ENCODE results near the gene NEK6.

The NEK6 gene

DNA sequence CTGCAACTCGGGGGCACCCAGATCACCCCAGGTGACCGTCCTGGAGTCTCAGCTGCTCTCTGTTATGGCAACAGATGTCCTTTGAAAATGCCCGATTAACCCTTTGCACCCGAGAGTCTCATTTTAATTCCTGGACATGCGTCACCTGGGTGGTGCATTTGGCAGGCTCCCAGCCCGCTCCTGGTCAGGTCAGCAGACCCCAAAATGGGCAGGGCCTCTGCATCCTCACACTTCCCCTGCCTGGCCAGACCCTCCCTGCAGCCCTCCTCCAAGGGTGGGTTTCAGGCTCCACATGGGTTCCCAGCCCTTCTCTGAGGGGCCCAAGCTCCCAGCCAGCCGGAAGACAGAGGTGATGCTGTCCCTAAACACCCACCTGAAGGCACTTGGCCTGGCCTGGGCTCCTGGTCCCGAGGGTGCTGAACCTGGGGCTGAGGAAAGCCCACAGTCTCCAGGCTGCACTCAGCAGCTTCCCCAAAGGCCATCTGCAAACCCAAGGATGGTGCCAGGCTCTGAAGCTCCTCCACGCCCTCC lies 88.1 kb downstream of the NEK6 start:
- no peak for DNase-seq

DNA sequence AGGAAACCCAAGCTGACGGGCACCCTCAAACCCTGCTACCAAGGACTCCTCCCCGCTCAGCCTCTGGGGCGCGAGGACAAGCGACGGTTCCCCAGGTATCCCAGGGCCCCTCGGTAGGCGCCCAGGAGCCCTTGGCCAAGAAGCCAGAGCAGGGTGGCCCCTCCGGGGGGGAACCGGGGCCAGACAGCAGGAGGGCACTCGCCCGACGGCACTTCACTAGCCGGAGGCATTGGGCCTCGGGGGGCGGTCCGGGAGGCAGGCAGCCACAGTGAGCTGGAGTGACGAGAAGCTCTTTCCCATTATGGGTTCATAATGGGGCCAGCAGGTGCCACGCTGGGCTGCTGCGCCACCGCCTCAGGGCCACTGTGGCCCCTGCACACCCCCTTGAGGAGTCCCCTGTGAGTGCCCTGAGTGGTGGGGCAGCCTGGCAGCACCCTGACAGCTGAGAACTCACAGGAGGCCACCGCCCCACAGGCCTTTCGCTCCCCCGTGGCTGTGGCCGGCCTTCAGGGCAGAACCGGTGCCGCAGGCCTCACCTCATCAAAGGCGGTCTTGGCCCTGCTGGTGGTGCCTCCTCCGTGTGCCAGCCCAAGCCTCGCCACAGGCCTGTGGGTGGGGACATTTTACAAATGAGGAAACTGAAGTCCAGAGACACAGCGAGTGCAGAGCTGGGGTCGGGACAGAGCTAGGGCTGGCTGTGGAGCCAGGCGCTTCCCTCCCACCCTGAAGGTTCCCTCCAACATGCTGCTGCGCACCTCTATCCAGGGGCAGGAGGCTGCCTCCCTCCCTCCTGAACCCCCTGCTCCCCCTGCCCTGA lies 88.8 kb downstream of the NEK6 start:
- no peak for DNase-seq

DNA sequence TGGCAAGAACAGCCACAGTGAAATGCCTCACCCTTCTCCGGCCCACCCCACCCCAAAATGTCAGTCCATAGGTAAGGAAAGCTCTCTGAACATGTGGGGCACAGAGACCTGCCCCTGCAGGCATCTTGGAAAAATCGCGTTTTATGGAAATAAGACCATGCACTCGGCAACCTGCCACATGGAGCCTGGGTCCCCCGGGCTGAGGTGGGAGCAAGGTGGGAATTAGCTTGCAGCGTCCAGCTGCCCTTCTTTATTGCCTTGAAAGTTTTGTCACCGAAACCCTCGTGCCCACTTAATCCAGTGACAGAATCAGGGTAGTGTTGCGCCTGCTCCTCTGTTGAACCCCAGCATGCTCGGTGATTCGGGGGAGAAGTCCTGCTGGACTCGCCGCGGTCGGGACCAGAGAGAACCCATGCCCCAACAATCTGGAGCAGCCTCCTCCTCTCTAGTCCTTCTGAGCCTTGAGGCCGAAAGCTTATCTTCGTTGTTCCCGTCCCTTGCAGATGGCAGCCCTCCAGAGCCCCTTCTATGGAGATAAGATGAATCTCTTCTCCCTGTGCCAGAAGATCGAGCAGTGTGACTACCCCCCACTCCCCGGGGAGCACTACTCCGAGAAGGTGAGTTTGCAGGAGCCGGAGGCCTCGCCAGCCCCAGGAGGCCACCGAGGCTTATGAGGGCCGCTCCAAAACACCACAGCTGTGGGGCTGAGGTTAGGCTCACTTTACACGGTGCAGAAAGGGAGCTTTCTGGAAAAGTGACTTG lies 89.6 kb downstream of the NEK6 start:
- DNase-seq: no peak

DNA sequence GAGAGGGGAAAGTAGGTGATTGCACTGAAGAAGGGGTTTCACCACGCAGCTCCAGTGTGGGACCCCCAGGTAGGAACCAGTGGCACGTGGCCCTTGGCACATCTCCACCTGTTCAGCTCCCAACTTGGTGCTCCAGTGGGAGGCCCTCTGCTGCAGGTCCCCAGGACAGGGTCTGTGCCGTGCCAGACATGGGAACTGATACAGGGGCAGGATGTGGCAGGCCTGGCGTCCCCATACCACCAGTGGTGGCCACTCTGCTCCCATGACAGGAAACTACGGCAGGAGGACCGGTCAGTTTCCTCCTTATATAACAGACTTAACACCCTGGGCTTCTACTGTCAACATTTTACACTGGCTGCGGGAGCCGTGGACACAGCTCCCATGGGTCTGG lies 90.2 kb downstream of the NEK6 start:
- DNase-seq: no peak

DNA sequence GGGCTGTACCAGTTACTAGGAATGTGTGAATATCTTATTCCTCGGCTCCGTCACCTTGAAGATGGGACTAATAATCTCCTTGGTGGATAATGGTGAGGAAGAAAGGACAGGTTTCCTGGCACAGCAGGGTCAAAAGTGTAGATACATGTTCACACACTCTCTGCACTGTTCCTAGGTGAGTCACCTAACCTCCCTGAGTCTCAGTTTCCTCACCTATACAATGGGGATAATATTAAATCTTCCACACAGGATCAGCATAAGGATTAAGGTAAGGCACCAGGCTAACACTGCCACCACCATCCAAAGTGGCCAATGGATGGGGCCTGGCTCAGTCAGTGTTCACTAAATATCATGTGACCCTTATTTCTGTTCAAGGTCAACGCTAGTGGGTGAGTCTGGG lies 90.6 kb downstream of the NEK6 start:
- no peak for DNase-seq

DNA sequence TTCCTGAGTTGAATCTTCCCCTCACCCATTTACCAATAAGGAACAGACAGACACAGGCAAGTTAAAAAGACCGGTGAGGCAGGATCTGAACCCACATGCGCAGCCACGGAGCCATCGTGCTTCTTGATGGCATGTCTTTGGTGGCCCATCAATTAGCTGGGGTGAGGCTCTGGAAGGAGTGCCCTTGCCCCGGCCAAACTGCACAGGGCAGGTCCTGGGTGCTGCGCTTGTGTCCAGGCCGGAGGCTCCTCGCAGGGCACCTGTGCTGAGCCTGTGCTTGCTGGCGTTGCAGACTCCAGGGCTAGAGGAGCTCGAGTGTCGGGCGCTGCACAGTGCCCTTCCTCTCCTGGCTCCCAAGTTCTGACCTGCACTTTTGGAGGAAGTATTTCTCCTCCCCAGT lies 91.1 kb downstream of the NEK6 start:
- no peak for DNase-seq

DNA sequence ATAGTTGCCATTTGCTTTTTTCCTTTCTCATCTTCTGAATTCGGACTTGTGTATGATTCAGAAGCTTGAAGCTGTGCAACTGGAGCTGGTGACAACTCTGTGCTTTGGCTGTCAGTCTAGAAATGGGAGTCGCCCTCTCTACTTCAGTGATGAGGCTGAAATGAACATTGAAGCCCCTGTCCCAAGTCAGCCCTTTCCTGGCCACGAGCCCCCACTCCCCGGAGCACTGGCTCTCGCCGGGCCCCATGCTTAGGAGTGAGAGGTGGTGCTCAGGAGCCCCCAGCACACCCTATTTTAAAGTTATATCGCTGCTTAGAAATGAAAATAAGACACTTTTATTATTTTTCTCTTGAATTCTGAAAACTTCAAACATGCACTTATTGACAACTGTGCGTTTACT lies 91.5 kb downstream of the NEK6 start:
- no peak for DNase-seq

DNA sequence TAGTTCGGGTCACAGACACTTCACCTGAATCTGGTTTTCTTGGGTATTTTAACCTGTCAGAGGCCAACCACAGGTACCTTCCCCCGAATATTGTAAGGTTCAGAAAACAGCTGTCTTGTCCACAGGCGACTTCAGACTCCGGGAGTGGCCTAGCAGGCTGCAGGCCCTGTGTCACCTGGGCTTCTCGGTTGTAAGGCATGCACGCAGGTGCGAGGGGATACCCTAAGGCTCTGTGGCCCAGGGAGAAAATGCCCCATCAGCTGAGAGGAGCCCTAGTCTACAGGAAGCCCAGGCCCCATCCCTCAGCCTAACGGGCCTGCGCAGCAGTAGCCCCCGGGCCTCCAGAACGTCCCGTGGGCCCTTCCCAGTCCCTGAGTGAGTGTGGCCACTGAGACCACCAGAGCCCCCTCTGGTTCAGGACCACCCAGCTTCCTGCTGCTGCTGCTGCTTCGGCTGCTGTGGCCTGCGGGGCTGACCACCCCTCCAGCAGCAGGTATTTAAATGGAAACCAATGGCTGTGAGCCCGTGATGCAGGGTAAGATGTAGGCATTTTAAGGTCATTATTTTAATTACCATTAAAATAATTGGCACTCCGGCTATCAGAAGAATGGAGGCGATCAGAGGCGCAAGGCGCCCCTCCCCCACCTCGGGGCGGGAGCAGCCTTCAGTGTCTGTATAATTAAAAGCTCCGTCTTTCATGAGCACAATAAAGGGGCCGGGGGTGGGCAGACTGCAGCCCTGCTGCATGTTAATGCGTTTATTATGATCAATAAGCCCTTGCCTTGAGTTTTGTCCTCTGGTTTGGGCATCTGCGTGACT lies 92.1 kb downstream of the NEK6 start:
- DNase-seq: no peak

DNA sequence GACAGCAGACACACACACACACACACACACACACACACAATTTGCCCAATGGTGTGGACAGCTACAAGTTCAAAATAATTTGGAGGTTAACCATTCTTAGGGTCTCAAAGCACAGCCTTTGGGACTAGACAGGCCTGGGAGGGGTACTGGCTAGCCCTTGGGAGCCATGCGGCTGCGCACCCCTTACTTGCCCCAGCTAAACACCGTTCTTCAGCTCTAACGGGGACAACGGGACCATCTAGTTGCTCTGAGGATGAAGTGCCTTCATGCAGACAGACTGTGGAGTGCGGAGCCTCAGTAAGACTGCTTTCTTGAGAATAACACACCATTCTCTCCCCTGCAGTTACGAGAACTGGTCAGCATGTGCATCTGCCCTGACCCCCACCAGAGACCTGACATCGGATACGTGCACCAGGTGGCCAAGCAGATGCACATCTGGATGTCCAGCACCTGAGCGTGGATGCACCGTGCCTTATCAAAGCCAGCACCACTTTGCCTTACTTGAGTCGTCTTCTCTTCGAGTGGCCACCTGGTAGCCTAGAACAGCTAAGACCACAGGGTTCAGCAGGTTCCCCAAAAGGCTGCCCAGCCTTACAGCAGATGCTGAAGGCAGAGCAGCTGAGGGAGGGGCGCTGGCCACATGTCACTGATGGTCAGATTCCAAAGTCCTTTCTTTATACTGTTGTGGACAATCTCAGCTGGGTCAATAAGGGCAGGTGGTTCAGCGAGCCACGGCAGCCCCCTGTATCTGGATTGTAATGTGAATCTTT lies 92.9 kb downstream of the NEK6 start:
- no peak for DNase-seq

DNA sequence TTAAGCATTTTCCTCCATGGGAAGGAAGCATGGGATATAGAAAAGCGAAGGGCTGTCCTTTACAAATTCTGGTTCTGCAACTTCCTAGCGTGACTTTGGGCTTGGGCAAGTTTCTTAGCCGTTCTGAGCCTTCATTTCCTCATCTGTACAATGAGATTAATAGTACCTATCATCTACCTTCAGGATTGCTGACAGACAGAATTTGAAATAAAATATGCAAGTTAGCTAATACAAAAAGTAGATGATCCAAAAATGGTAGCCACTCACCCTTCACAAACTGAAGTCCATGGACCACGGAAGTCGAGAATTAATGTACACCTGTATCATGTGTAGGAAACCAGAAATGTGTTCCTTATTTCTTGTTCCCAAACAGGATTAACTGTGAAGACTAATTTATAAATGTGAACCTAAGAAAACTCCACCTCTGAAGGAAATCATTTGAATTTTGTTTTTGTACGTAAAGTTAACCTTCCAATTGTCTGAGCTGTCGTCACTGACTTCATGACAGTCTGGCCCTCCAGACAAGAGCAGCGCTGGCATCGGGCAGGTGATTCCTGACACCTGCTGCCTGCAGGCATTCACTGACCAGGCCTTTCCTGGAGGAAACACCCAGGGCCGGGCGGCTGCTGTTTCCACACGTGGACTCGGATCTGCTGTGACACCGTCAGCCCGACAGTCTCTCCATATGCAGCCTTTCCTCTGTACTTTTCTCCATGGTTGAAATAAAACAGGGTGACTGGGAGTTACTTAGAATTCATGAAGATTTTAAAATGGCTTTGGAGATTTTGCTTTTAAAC lies 94.1 kb downstream of the NEK6 start:
- no peak for DNase-seq

DNA sequence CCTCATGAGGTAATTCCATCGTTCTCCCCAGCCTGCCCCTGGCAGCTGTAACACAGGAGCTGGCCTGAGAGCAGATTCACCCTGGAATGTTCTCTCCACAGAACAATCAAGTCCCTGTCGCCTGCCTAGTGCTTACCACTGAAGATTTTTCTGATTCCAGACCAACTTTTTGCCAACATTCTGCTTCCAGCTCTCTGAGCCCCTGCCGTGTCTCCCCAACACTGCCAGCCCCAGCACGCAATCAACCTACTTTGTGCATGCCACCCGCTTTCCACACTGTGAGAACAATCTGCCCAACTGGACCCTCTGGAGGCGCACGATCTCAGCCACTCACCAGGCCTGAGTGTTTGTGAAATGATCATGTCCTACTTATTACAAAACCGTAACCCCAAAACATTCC lies 94.9 kb downstream of the NEK6 start:
- DNase-seq: no peak

DNA sequence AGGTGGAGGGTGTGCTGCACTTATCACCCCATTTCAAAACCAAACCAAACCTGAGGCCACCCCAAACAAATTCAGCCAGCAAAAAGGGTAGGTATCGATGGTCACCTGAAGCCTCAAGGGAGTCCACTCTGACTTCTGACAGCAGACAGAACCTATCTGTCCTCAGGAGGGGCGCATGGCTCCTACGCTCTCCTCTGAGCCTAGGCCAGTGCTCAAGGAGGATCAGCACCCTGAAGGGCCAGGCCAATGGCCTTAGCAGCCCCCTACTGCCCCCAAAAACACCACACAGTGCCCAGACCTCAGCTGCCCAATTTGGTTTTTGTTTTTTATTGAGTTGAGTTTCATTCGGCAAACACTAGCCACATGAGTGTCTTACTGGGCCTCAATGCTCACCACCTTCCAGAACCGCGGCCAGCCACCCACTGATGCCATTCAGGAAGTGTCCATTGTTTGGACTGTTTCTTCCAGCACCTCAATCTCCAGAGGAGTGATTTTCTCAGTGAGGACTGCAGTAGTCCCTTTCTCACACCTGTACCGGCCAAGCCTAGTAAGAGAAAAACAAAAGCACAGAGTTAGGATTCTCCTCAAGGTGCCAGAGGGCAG lies 95.5 kb downstream of the NEK6 start:
- DNase-seq: no peak

DNA sequence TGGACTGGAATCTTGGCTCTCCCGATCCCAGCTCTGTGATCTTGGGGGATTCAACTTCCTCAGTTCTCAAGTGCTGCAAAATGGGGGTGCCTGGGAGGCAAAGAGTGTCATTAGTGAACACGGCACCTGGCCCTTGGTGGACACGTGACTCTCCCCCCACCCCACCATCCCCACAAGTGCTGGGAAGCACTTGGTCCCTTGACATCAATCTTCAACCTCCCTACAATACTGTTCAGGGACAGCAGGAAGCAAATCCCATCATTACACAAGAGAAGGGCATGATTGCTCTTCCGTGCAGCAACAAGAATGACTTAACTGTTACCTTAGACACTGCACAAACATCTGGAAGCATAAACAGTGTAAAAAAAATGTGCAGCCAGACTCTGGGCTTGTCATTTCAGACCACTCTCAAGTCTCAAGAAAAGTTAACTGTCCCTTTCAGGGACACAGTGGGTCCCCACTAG lies 96.1 kb downstream of the NEK6 start:
- DNase-seq: no peak

DNA sequence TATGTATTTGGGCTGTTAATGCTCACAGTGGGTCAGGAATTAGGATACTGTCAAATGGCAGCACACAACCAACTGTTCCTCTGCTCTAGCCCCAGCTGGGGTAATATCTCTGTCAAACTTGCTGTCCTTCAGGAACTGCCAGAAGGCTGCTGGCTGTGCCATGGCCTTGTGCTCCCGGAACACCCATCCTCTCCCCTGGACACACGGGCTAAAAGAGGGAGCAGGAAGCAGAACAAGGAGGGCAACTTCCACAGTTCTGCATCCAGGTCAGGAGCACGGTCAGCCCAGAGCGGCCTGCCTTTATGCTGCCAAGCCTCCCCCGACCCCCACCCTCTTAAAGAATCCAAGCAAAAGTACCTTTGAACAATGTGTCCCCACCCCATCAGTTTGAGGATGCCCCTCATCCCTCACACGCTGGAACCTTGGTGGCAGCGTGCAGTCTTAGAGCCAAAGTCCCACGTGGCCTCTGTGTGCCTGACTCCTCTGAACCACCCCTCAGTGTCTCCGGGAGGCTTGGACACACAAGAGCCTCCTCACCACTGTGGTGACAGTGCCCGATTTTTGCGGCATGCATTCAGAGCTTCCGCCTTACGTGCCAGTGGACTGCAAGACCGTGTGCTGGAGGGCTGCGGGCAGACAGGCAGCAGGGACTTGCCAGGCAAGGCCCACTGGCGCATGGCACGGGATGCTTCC lies 96.7 kb downstream of the NEK6 start:
- no peak for DNase-seq

DNA sequence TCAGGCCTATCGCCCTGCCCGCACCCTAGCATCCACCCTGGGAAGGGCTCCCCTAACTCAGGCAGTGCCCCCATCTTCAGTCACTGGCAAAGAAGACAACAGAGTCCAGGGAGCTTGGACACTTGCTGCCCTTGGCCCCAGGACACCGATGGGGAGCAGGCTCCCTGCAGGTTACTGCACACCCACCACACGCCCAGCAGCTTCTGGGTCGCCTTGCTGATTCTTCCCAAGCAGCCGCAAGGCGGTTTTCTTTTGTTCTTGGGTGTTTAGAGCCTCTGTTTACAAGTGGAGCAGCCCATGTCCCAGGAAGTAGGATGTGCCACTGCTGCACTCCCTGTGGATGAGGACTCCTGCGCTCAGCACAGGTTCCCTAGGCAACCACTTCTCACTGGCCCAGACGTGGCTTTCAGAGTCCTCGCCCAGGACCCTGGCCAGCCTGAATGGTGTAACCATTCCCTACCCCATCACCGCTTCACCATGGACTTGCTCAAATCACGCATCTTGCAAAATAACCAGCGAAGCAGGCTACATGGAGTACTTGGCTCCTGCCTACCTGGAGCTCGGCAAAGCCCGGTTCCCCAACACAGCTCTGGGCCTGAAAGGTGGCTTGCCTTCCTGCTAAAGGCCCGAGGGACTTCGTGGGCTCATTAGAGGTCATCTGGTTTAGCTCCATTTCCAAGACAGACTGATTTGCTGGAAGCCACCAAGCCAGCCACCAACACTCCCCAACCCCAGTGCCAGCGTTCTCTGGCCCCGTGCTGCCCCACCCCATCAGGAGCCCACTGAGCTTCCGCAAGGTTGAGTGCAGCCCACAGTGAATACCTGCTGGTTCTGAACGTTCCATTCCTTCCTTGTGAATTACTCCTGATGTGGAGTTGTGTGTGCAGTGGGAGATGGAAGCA lies 97.5 kb downstream of the NEK6 start:
- DNase-seq: no peak

DNA sequence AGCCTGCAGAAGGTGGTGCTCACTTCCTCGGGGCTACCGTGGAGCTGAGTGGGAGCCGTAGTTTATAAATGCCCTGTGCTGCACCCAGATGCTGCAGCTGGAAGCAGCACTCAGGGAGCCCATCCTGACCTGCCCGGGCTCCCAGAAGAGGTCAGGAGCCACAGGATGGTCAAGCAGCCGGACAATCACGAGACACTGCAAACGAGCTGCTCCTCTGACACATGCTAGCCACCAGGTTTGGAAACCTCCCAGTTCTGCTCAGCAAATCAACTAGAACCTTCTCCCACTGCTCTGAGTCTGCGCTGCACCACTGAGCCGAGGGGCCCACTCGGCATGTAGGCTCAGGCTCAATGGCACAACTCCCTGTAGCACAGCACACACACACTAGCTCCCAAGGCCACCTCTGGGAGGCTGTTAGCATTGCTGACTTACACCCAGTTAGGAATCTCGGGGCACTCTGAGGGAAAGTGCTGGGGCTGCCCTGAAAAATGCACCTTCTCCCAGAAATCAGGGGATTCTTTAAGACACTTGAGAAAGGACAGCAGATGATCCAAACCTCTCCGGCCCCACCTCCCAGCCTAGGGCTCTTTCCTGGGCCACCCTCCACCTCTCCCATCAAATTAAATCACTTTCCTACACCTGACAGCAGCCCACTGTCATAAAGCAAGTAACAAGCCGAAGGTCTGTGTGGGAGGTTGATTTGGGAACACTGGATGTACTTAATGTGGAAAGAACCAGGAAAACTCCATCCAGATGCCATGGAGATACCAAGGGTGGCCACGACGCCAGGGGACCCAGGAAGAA lies 98.4 kb downstream of the NEK6 start:
- no peak for DNase-seq

DNA sequence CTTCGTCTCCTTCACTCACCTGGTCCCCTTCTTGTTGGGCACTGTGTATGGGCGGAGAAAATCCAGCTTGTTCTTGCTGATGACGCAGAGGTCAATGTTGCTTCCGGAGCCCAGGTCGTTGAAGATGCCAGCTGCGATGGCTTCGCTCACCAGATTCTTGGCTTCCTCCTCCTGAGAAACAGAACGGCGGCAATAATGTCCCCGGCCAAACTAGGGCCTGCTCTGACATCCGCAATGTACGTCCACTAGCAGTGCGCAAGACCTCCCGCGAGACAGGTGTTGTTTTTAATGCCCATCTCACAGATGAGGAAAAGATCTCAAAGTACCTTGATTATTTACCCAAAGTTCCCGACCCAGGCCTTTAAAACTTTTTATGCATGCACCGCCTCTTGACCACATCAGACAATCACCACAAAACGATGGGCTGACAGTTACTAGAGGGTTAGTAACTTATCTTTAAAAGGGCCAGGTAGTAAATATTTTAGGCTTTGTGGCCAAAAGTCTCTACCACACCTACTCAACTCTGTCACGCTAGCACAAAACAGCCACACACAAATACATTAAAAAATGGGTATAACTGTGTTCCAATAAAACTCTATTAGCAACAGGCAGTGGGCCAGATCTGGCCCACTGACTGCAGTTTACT lies 99.1 kb downstream of the NEK6 start:
- DNase-seq: no peak

Data from activated CD4-positive, alpha-beta T cell treated with anti-CD3 and anti-CD28 coated beads for 4 hours (primary cell).